LNCAP (cell line): ENCODE measurements around the gene ZBTB16.

Experiments used
- TF ChIP-seq, protein P1 (sequence below): fragments of 450-650 bp; IDR thresholded peaks from 2 replicates; pipeline ENCODE4 v1.5.1; 2017; ENCODE audit warnings: mild to moderate bottlenecking

The ZBTB16 gene

DNA sequence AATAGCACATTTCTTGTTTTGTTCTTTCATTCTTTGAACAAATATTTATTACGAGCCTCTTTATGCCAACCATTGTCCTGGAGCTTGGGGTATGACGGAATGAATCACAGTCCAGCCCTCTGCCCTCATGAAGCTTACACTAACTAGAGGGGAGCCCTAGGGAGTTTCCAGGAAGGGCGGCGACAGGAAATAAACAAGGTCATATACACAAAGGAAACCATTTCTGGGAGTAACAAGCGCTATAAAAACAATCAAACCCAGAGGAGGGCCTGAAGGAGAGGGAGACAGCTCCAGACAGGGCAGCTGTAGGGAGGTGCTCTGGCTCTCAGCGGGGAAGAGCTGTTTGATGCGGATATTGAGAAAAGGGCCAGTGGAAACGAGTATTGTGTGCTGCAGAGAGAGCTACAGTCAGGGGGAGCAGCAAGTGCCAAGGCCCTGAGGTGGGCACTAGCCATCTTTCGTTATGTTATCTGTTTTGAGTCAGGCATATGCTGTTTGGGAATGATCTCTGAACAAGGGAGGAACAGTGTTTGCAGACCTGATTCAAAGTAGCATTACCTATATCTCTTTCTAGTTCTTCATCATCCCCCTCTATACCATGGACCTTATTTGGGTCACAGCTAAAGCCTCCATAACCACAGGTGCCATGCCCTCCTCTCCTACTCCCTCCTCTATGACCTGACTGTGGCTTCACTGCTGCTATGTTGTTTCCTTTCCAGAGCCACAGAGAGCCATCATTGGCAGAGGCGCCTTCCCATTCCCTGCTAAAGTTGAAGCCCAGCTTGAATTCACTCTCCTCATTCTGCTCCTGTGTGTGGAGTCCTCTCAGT is 15.3 kb upstream of the ZBTB16 start:
- TF ChIP-seq, protein P1, sequence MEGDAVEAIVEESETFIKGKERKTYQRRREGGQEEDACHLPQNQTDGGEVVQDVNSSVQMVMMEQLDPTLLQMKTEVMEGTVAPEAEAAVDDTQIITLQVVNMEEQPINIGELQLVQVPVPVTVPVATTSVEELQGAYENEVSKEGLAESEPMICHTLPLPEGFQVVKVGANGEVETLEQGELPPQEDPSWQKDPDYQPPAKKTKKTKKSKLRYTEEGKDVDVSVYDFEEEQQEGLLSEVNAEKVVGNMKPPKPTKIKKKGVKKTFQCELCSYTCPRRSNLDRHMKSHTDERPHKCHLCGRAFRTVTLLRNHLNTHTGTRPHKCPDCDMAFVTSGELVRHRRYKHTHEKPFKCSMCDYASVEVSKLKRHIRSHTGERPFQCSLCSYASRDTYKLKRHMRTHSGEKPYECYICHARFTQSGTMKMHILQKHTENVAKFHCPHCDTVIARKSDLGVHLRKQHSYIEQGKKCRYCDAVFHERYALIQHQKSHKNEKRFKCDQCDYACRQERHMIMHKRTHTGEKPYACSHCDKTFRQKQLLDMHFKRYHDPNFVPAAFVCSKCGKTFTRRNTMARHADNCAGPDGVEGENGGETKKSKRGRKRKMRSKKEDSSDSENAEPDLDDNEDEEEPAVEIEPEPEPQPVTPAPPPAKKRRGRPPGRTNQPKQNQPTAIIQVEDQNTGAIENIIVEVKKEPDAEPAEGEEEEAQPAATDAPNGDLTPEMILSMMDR, result no peak

DNA sequence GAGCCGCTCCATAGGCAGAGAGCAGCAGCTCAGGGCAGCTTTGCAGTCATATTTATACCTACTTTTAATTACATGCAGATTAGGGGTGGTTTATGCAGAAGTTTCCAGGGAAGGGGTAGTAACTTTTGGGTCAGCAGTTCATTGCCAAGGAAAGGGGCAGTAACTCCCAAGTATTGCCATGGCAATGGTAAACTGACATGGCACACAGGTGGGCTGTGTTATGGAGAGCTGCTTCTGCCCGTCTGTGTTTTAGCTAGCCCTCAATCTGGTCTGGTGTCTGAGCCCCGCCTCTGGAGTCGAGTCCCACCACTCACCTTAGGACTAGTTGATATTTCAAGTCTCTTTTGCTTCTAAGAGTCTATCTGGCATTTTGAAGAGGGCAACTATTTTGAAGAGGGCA is 12.2 kb upstream of the ZBTB16 start:
- TF ChIP-seq, protein P1, result no peak

DNA sequence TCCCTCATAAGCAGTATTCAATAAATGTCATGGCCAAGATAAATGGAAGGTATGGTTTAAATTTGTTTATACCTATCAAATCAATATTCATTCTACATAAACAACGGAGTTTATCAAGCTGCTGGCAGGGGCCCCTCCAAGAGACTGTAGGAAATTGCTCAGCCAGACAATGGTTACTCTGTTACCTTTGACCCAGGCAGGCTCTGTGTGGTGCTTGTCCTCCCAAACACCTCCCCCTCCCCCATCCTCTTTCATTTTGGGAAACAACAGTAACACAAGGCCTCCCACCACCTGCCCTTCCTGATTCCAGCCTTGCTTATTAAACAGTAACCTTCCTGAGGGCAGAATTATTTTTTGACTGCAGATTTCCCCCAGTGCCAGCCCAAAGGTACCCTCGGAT is 10.5 kb upstream of the ZBTB16 start:
- TF ChIP-seq, protein P1, result no peak

DNA sequence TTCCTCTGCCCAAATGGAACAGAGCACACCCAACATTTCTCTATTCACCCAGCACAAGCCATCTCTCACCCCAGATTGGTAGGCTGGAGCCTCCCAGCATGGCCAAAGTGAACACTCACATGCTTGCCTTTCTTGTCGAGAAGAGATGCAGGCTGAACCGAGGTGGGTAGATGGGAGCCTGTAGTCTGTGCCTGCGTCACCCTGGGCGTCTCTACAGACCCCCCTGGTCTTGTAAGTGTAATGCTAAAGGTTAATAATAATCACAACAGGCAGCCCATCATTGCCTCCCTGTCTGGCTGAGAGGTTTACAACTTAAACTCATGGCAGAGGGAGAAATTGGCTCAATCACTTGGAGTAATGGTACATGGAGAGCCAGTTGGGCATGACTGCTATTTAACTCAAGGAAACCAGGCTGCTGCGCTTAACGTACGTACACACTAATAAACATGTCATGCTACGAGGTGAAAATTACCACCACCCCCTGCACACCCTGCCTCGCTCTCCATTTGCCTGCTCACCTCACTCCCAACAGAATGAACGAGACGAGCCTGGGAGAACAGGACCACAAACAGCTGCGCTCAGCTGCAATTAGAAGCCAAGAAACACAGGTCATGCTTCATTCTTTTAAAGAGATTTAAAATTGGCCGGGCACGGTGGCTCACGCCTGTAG is 9.1 kb upstream of the ZBTB16 start:
- TF ChIP-seq, protein P1, result no peak

DNA sequence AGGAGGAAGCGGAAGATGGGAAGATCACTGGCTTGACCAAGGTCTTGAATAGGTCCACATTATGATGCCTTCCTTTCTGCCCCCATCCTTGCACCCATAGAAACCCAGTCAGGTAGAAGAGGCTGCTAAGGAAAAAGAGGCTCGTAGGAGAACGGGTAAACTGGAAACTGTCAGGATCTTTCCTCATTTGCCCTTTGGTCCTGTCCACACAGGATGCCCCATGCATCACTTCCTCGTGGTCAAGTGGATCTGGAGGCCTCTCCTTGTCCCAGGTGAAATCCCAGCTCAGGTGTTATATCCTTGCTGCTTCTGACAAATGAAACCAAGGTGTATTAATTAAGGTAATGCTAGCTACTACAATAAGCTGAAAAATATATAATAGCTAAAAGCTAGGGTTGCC is 8.0 kb upstream of the ZBTB16 start:
- TF ChIP-seq, protein P1, result no peak

DNA sequence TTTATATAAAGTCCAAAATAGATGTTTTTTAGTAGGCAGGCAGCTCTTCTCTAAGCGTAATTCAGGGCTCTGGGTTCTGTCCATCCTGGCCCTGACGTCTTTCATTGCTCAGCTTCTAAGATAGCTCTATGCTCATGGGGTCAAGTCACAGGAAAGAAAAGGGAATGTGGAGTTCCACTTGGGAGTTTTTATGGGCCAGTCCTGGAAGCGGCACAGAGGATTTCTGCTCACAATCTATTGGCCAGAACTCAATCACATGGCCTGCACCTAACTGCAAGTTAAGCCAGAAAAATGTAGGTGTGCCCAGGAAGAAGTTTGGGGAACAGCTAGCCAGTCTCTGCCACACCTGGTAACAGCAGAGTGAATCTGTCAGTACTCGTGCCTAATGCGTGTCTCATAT is 7.4 kb upstream of the ZBTB16 start:
- TF ChIP-seq, protein P1, result no peak

DNA sequence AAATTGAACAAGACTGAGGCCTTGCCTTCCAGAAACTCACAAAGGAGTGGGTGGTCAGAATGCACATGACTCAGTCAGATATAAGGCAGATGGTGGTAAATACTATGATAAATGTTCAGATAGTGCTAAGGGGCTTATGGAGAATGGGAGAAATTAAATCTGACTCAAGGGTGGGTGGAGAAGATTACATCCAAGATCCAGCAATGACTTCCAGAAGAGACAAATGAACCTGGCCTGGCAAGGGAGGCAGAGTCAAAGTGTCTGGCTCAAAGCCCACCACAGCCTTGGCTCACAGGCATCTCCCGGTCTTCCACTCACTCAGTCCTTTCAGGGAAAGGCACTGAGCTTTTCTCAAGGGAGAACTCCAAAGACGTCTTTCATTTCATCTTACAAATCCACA is 6.1 kb upstream of the ZBTB16 start:
- TF ChIP-seq, protein P1, result no peak
